Kidney (tissue), 14 donors: ENCODE data around the gene RNF32. TPM values are rescaled to one million over a fixed set of nuclear protein-coding genes. Genes with fewer than 3 reads are reported as not detected.

Source experiments
- DNase-seq, 5 donors: peaks; one replicate each; pipeline ENCODE4 v3.0.0-alpha.2; 2013 to 2020
- FAIRE-seq: peaks from 2 replicates; lab custom pipeline; 2012; peaks lifted over from hg19 to GRCh38; lab: Jason Lieb, UNC
- H3K27ac ChIP-seq, 2 donors: one replicate each; pipeline ENCODE4 v1.7.0; 2013; ENCODE audit warnings: low read depth in 2 of 2, low read length in 2 of 2, inconsistent platforms in 1 of 2
- H3K27me3 ChIP-seq: one replicate; pipeline ENCODE4 v1.7.1; 2013; ENCODE audit warnings: low read length, inconsistent platforms; ENCODE audit not compliant: control insufficient read depth, insufficient read depth
- H3K36me3 ChIP-seq, 3 donors: one replicate each; pipeline versions ENCODE4 v1.7.0 to v1.7.1; 2013; ENCODE audit warnings: low read length in 3 of 3, control low read depth in 1 of 3, inconsistent platforms in 1 of 3; ENCODE audit not compliant: insufficient read depth in 3 of 3, control insufficient read depth in 2 of 3
- H3K4me1 ChIP-seq, 3 donors: one replicate each; pipeline versions ENCODE4 v1.7.0 to v1.7.1; 2013; ENCODE audit warnings: low read length in 3 of 3, inconsistent platforms in 1 of 3, low read depth in 1 of 3; ENCODE audit not compliant: control insufficient read depth in 2 of 3, insufficient read depth in 2 of 3
- H3K4me3 ChIP-seq, 3 donors: one replicate each; pipeline versions ENCODE4 v1.7.0 to v1.8.1; 2013; ENCODE audit warnings: low read length in 3 of 3, control low read depth in 1 of 3, inconsistent platforms in 1 of 3
- H3K9ac ChIP-seq, 3 donors: one replicate each; pipeline versions ENCODE4 v1.7.0 to v1.7.1; 2013; ENCODE audit warnings: low read length in 3 of 3, control low read depth in 1 of 3, inconsistent platforms in 1 of 3
- H3K9me3 ChIP-seq, 3 donors: one replicate each; pipeline versions ENCODE4 v1.7.0 to v1.7.1; 2013; ENCODE audit warnings: low read length in 3 of 3, control low read depth in 1 of 3, inconsistent platforms in 1 of 3; ENCODE audit not compliant: control insufficient read depth in 2 of 3, insufficient read depth in 1 of 3
- intact Hi-C: fragments of 100-400 bp; cut with DNase I; formaldehyde crosslinking; loops from one replicate; pipeline ENCODE4 v1.11.1; 2022
- polyA plus RNA-seq: library from polyadenylated mRNA; stranded (reverse); fragments of 350-450 nt; fragmentation: Illumina TruSeq; extraction: RNeasy Lipid Tissue Mini Kit (QIAGEN cat#74804); gene quantifications from one replicate; pipeline ENCODE4 v1.2.3, GENCODE V29; 2014; ENCODE audit warnings: low read depth, low replicate concordance; ENCODE audit not compliant: insufficient read depth
- total RNA-seq: library from RNA; stranded (reverse); fragmentation: NEBNext Ultra II Directional; extraction: Animal tissue kit (Norgen Biotek cat#: 25700); gene quantifications from one replicate; pipeline ENCODE4 v1.2.1, GENCODE V29; 2021
- TF ChIP-seq, protein P1 (sequence below): IDR thresholded peaks from 3 replicates; pipeline ENCODE4 v1.5.1; 2012; ENCODE audit warnings: mild to moderate bottlenecking, moderate library complexity, borderline replicate concordance; ENCODE audit not compliant: insufficient read depth; ENCODE audit errors: extremely low read depth
- donor health status: control.
- donor health status: control.
- donor health status: control.
- donor health status: control.
- donor health status: control.
- donor health status: DM: yes; HTN: yes; CAD: no.
- donor health status: Normal renal cell carcinoma (clear cell type).

Gene RNF32
- total and polyA plus RNA-seq, 2 donors from 2014 or later = 1.6 to 2.7 TPM

- Histone ChIP-seq H3K27me3 (no peaks in the 10 kb centered on the region), H3K4me3 (no peak overlapping the region), H3K36me3 (no peaks in the 10 kb centered on the region), H3K4me1 (no peaks in the 10 kb centered on the region), H3K9ac (no peak overlapping the region), H3K27ac (no peak overlapping the region), H3K9me3 (no peaks in the 10 kb centered on the region)
- intact Hi-C loops = no loop called here
- TF ChIP-seq, protein P1, sequence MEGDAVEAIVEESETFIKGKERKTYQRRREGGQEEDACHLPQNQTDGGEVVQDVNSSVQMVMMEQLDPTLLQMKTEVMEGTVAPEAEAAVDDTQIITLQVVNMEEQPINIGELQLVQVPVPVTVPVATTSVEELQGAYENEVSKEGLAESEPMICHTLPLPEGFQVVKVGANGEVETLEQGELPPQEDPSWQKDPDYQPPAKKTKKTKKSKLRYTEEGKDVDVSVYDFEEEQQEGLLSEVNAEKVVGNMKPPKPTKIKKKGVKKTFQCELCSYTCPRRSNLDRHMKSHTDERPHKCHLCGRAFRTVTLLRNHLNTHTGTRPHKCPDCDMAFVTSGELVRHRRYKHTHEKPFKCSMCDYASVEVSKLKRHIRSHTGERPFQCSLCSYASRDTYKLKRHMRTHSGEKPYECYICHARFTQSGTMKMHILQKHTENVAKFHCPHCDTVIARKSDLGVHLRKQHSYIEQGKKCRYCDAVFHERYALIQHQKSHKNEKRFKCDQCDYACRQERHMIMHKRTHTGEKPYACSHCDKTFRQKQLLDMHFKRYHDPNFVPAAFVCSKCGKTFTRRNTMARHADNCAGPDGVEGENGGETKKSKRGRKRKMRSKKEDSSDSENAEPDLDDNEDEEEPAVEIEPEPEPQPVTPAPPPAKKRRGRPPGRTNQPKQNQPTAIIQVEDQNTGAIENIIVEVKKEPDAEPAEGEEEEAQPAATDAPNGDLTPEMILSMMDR = no peak
- FAIRE-seq (no peak), DNase-seq (no peak)
Measured at GRCh38 chr7:156669035-156669828, 28.7 kb downstream of the RNF32 start.

GRCh38 chr7:156673454-156673853 lies 32.9 kb downstream of the RNF32 start:
- H3K4me3 ChIP-seq = no peak overlapping the region
- peaks cover 0 to 8% (median 3%) of the 10 kb centered on the region in 3 donors for H3K36me3 ChIP-seq
- no peak for FAIRE-seq
- no peaks in the 10 kb centered on the region for H3K4me1 ChIP-seq
- no peak overlapping the region for H3K27ac ChIP-seq
- no peaks in the 10 kb centered on the region for H3K9me3 ChIP-seq
- TF ChIP-seq, protein P1 = no peak
- intact Hi-C loops = no loop called here
- no peak for DNase-seq
- H3K9ac ChIP-seq = no peak overlapping the region
- H3K27me3 ChIP-seq = no peaks in the 10 kb centered on the region

GRCh38 chr7:156673902-156674301 lies 33.3 kb downstream of the RNF32 start:
- Histone ChIP-seq H3K4me3 (no peak overlapping the region), H3K9ac (no peak overlapping the region), H3K36me3 (peaks cover 0 to 8% (median 3%) of the 10 kb centered on the region in 3 donors), H3K9me3 (no peaks in the 10 kb centered on the region), H3K4me1 (no peaks in the 10 kb centered on the region), H3K27me3 (no peaks in the 10 kb centered on the region), H3K27ac (no peak overlapping the region)
- TF ChIP-seq, protein P1 = no peak
- no peak for FAIRE-seq
- DNase-seq = no peak
- intact Hi-C loops = no loop called here
